ENCODE measurements around the gene RPL28.

The RPL28 gene

GRCh38 chr19:55407800-55408532, 22.2 kb downstream of the RPL28 start (continued):
- TF ChIP-seq ZSCAN18 (tag by site-specific recombination; IDR thresholded peaks at IDR 0.05) (no peak; the same call in 1 of the 2 replicates), SP2 (tag by site-specific recombination; IDR thresholded peaks at IDR 0.05) (peak; percentile 95), PATZ1 (tag by site-specific recombination; IDR thresholded peaks at IDR 0.05) (peak; percentile 98), ZSCAN5A (tag by site-specific recombination; IDR thresholded peaks at IDR 0.05) (no peak), ZBTB26 (tag by site-specific recombination; optimal IDR thresholded peaks at IDR 0.05) (peak; percentile 98), ZNF521 (tag by site-specific recombination; IDR thresholded peaks at IDR 0.05) (no peak)

GRCh38 chr19:55408533-55408872, 22.8 kb downstream of the RPL28 start:
- ChIA-PET POLR2A (interaction anchor here (0.7 to 2.5 kb wide), 7 partner anchors 12 to 291 kb away, joined by 3 to 20 read pairs (median 4); partner anchors contain the start of genes ISOC2, KMT5C and PPP1R12C), CTCF (interaction anchor here (0.6 to 1.9 kb wide), 7 partner anchors 10 to 268 kb away, joined by 3 to 16 read pairs (median 4); partner anchors contain the start of gene KMT5C)
- TF ChIP-seq ZNF530 (tag by site-specific recombination; IDR thresholded peaks at IDR 0.05; ENCODE audit: low read depth) = no peak
- 0 out of 2 replicates have a peak, but pooled peaks have one; percentile 4 for TF ChIP-seq ZNF169 (tag by site-specific recombination; IDR thresholded peaks at IDR 0.05)
- TF ChIP-seq ZNF362 (tag by site-specific recombination; IDR thresholded peaks at IDR 0.05) = no peak
- TF ChIP-seq ZFHX2 (tag by site-specific recombination; conservative IDR thresholded peaks at IDR 0.05) = no peak
- peak; percentile 43; the same call in 1 of the 2 replicates for TF ChIP-seq ZNF610 (tag by site-specific recombination; IDR thresholded peaks at IDR 0.05; ENCODE audit: borderline replicate concordance)
- no peak for TF ChIP-seq ZNF707 (tag by site-specific recombination; IDR thresholded peaks at IDR 0.05)
- TF ChIP-seq ZNF677 (tag by site-specific recombination; IDR thresholded peaks at IDR 0.05) = no peak
- TF ChIP-seq KLF16 (tag by site-specific recombination; IDR thresholded peaks at IDR 0.05) = no peak
- TF ChIP-seq ZNF560 (tag by site-specific recombination; IDR thresholded peaks at IDR 0.05; ENCODE audit: borderline replicate concordance) = no peak
- TF ChIP-seq ZNF202 (tag by site-specific recombination; IDR thresholded peaks at IDR 0.05; ENCODE audit: borderline replicate concordance) = no peak
- TF ChIP-seq ZNF624 (tag by site-specific recombination; IDR thresholded peaks at IDR 0.05) = no peak
- TF ChIP-seq ZNF580 (tag by site-specific recombination; IDR thresholded peaks at IDR 0.05) = no peak
- no peak for TF ChIP-seq ZNF488 (tag by site-specific recombination; IDR thresholded peaks at IDR 0.05)
- peak; percentile 4 for TF ChIP-seq SETDB1 (IDR thresholded peaks at IDR 0.05; ENCODE audit: insufficient read length, low read length)
- no peak for TF ChIP-seq ZNF341 (tag by site-specific recombination; IDR thresholded peaks at IDR 0.05; ENCODE audit: low read depth)
- TF ChIP-seq ZNF121 (tag by site-specific recombination; IDR thresholded peaks at IDR 0.05) = no peak
- Histone ChIP-seq H3K9me3 (ENCODE audit: control insufficient read depth, insufficient read depth, low read depth, low read length) (no peaks in the 10 kb centered on the region), H3K27ac (ENCODE audit: extremely low read depth, low read depth, low read length) (peak overlapping the region; percentile 77), H3K4me1 (ENCODE audit: control insufficient read depth, insufficient read depth, low read length) (peaks cover 9% of the 10 kb centered on the region), H3K36me3 (ENCODE audit: control insufficient read depth in 2 of 2, insufficient read depth in 1 of 2, low read length in 2 of 2) (peaks cover 26 to 33% of the 10 kb centered on the region in 2 experiments), H3K4me3 (ENCODE audit: low read depth, low read length) (peak overlapping the region; percentile 32)
